Measurements from ENCODE around the gene LEMD3.
"Not testable (repeated sequence)": the region's sequence is repeated elsewhere in the genome, so short reads cannot be mapped to it uniquely, and the experiment has no call there.

LEMD3 gene

DNA sequence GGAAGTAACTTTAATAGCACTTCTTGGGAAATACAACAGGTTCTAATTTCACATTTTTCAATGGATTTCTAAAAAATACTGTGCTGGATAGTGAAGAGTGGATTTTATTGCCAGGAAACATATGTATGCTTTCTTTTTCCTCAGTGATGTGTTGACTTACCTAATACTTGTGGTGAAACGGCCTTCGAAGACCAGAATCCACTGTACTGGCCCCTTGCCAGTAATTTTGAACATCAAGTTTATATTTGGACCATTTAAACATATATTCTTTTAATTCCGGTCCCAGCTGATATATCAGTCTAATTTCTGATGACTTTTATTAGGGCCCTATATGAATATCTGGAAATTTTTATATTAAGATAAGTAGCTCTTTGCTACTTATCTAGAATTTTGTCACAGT, 110.9 kb downstream of the LEMD3 start:
- no peak for DNase-seq

DNA sequence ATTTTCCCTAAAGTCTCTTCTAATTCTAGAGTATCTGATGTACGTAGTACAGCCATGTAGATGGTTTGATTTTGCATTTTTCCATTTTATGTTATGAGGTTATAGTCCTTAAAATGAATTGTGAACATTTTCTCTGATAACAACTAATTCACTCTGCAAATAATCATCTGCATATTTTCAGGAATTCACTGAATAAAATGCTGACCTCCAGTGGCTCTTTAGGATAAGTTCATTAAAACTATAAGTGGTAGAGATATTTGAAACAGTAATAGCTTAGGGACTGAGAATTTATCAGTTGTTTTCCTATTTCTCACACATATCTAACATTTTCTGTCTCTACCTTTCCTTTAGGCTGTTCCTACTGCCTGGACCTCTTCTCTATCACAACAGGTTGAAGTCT, 113.5 kb downstream of the LEMD3 start:
- no peak for DNase-seq

DNA sequence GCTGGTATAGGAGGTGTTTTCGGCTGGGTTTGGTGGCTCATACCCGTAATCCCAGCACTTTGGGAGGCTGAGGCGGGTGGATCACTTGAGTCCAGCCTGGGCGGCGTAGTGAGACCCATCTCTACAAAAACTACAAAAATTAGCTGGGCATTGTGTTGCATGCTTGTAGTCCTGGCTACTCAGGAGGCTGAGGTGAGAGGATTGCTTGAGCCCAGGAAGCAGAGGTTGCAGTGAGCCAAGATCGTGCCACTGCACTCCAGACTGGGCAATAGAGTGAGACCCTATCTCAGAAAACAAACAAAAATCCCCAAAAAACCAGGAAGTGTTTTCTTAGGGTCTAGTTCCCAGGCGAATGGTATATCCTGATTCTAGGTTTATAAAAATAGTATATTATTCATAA, 116.1 kb downstream of the LEMD3 start:
- not testable (repeated sequence) for DNase-seq

DNA sequence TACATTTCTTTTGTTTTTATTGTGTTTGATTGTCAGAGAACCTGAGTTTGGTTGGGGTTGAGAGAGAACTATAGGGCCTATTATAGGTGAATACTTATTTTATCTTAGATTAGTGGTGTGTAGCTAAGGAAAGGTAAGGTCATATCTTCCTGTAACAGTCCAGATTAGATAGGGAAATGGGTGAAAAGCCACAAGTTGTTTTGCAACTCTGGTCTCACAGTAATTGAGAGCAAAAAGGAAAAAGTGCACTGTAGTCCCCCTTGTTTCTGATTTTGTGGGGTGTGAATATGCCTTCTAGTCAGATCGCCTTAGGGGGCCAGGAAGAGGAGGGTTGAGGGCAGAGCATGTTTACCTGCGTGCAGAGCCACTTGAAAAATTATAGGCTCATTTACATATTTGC, 118.0 kb downstream of the LEMD3 start:
- no peak for DNase-seq

DNA sequence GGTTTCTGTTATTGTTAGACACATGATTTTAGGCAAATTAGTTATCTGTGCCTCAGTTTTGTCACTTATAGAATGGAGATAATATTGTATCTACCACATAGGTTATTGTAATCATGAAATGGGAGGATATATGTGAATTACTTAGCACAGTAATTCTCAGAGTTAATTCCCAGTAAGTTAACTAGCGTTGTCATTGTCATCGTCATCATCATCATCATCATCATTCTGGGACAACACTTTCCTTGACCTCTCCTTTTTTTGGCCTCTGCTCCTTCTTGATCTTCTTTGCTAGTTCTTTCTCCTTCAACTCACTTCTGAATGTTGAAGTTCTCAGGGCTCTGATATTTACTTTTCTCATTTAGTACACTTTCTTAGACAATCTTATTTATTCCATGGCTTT, 122.9 kb downstream of the LEMD3 start:
- no peak for DNase-seq

DNA sequence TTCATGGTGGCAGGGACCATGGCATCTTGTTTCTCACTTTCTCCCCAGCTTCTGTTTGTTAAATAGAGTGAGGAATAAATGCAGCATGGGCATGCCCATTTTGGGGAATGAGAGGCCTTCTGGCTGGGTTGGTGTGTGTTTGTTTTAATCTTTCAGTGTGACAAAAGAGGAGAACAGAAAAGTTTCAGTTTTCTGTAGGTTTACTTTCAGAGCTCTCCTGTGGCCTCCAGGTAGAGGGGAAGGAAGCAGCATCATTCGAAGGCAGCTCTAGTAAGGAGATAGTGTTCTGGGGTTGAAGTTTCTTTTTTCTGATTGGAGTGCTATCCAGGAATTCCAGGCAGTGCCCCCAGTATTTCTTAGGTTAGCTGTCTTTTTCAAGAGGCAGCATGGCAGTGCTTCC, 124.4 kb downstream of the LEMD3 start:
- no peak for DNase-seq

DNA sequence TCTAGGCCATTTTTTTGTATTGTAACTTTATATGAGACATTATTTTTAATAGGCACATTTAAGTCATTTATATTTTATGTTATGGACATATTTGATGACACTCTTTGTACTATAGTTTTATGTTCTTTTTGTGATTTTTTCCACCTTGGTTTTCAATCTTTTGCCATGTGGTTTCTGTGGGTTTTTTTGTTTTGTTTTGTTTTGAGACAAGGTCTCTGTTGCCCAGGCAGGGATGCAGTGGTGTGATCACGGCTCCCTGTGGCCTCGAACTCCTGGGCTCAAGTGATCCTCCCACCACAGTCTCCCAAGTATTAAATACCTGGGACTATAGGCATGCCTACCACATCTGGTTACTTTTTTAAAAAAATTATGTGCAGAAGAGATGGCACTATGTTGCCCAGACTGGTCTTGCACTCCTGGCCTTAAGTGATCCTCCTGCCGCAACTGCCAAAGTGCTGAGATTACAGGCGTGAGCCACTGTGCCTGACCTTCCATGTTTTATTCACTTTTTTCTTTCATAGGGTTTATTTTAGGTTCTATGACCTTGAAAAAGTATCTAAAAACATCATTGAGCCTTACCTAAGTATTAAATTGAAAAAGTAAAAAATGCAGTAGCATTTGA, 125.4 kb downstream of the LEMD3 start:
- DNase-seq: no peak

DNA sequence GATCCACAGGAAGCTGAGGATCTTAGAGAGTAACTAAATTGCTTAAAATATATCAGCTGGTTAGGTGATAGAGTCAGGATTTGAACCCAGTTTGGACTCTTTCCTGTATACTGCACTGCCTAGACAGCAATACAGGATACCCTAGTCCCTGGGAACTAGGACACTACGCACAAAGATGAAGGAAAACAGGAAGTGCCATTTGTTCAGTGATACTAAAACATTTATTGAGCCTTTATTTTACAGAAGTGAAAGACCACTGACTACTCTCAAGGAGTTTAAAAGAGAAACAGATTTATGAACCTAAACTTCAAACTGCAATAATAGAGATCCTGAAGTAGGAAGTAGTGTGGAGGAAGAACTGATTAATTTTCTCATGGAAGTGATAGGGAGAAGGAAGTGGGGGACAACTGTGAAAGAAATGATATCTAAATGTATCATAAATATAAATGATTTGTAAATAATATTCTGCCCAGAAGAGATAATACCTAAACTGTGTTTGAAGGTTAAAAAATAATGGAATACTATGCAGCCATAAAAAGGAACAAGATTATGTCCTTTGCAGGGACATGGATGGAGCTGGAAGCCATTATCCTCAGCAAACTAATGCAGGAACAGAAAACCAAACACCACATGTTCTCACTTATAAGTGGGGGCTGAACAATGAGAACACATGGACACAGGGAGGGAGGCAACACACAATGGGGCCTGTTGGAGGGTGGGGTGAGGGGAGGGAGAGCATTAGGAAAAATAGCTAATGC, 127.3 kb downstream of the LEMD3 start:
- no peak for DNase-seq
